ENCODE measurements around the gene MEIOSIN. TPM values are rescaled to one million over a fixed set of nuclear protein-coding genes. Genes with fewer than 3 reads are reported as not detected.

Gene MEIOSIN
- total RNA-seq, 2 donors from 2014 or later = not detected

GRCh38 chr19:45691516-45692186 lies 41.6 kb upstream of the MEIOSIN start, which contains the start of gene SNRPD2:
Gene SNRPD2 (minus strand): TSS chr19:45691953. CDS start chr19:45691888, 65 bp downstream.
- DNase-seq = peak; percentile 98
- peak; percentile 14 for TF ChIP-seq CTCF (conservative IDR thresholded peaks at IDR 0.05)
- Histone ChIP-seq H3K36me3 (ENCODE audit: control insufficient read depth, insufficient read depth, low read length) (peaks cover 43% of the 10 kb centered on the region), H3K4me1 (ENCODE audit: control insufficient read depth, insufficient read depth, low read length) (no peaks in the 10 kb centered on the region), H3K27me3 (ENCODE audit: control insufficient read depth, insufficient read depth, low read length, poor library complexity, severe bottlenecking) (no peaks in the 10 kb centered on the region), H3K9ac (ENCODE audit: extremely low read depth, low read length, poor library complexity, severe bottlenecking) (peak within 1 kb of the TSS; percentile 88), H3K9me3 (ENCODE audit: control insufficient read depth, low read length) (no peaks in the 10 kb centered on the region), H3K4me3 (ENCODE audit: low read length) (peak within 1 kb of the TSS; percentile 95), H3K27ac (ENCODE audit: low read depth, low read length) (peak within 1 kb of the TSS; percentile 84)
- no peaks in the 10 kb centered on the region for H3K27me3 Mint-ChIP-seq (ENCODE audit: insufficient read depth)
- H3K4me3 Mint-ChIP-seq = peak within 1 kb of the TSS; percentile 93
- H3K27ac Mint-ChIP-seq = peak within 1 kb of the TSS; percentile 99
- no peaks in the 10 kb centered on the region for H3K9me3 Mint-ChIP-seq
- H3K36me3 Mint-ChIP-seq (ENCODE audit: low read depth) = peaks cover 47% of the 10 kb centered on the region
- WGBS, 2 experiments (ENCODE audit: insufficient coverage in 1 of 2, insufficient read length in 1 of 2) = 0 to 1% methylated on average over 24 to 36 of the region's 36 CpGs
- H3K4me1 Mint-ChIP-seq = no peaks in the 10 kb centered on the region

GRCh38 chr19:45692187-45693105 lies 40.8 kb upstream of the MEIOSIN start, which contains the start of gene QPCTL:
Gene QPCTL (plus strand): TSS chr19:45692666. CDS start chr19:45692704, 38 bp downstream.
- Histone ChIP-seq H3K4me1 (ENCODE audit: control insufficient read depth, insufficient read depth, low read length) (no peaks in the 10 kb centered on the region), H3K36me3 (ENCODE audit: control insufficient read depth, insufficient read depth, low read length) (peaks cover 38% of the 10 kb centered on the region), H3K27ac (ENCODE audit: low read depth, low read length) (peak within 1 kb of the TSS; percentile 84), H3K9ac (ENCODE audit: extremely low read depth, low read length, poor library complexity, severe bottlenecking) (peak within 1 kb of the TSS; percentile 88), H3K9me3 (ENCODE audit: control insufficient read depth, low read length) (no peaks in the 10 kb centered on the region), H3K27me3 (ENCODE audit: control insufficient read depth, insufficient read depth, low read length, poor library complexity, severe bottlenecking) (no peaks in the 10 kb centered on the region), H3K4me3 (ENCODE audit: low read length) (peak within 1 kb of the TSS; percentile 95)
- H3K4me3 Mint-ChIP-seq = peak within 1 kb of the TSS; percentile 93
- no peak for TF ChIP-seq CTCF (conservative IDR thresholded peaks at IDR 0.05)
- 0% methylated on average over 47 to 70 of the region's 70 CpGs for WGBS, 2 experiments (ENCODE audit: insufficient coverage in 1 of 2, insufficient read length in 1 of 2)
- peak; percentile 99 for DNase-seq
- peaks cover 42% of the 10 kb centered on the region for H3K36me3 Mint-ChIP-seq (ENCODE audit: low read depth)
- no peaks in the 10 kb centered on the region for H3K4me1 Mint-ChIP-seq
- H3K27me3 Mint-ChIP-seq (ENCODE audit: insufficient read depth) = no peaks in the 10 kb centered on the region
- H3K9me3 Mint-ChIP-seq = no peaks in the 10 kb centered on the region
- peak within 1 kb of the TSS; percentile 99 for H3K27ac Mint-ChIP-seq

- peak; percentile 92 for TF ChIP-seq CTCF (conservative IDR thresholded peaks at IDR 0.05)
- H3K27ac Mint-ChIP-seq = peak overlapping the region; percentile 93
- H3K9me3 Mint-ChIP-seq = no peaks in the 10 kb centered on the region
- peak overlapping the region; percentile 79 for H3K9ac ChIP-seq (ENCODE audit: extremely low read depth, low read length, poor library complexity, severe bottlenecking)
- H3K4me3 ChIP-seq (ENCODE audit: low read length) = peak overlapping the region; percentile 95
- H3K4me3 Mint-ChIP-seq = peak overlapping the region; percentile 93
- H3K4me1 ChIP-seq (ENCODE audit: control insufficient read depth, insufficient read depth, low read length) = no peaks in the 10 kb centered on the region
- H3K27ac ChIP-seq (ENCODE audit: low read depth, low read length) = peak overlapping the region; percentile 50
- no peaks in the 10 kb centered on the region for H3K27me3 Mint-ChIP-seq (ENCODE audit: insufficient read depth)
- DNase-seq = peak; percentile 95
- no peaks in the 10 kb centered on the region for H3K27me3 ChIP-seq (ENCODE audit: control insufficient read depth, insufficient read depth, low read length, poor library complexity, severe bottlenecking)
- H3K36me3 ChIP-seq (ENCODE audit: control insufficient read depth, insufficient read depth, low read length) = peaks cover 38% of the 10 kb centered on the region
- no peaks in the 10 kb centered on the region for H3K9me3 ChIP-seq (ENCODE audit: control insufficient read depth, low read length)
- peaks cover 37% of the 10 kb centered on the region for H3K36me3 Mint-ChIP-seq (ENCODE audit: low read depth)
- WGBS, 2 experiments (ENCODE audit: insufficient coverage in 1 of 2, insufficient read length in 1 of 2) = 0 to 2% methylated on average over 10 to 16 of the region's 22 CpGs
- no peaks in the 10 kb centered on the region for H3K4me1 Mint-ChIP-seq
Measured at GRCh38 chr19:45693106-45693788, 40.0 kb upstream of the MEIOSIN start.
